Vagina (tissue), 2 donors: ENCODE measurements around the gene IGFL3.

Experiments
- CTCF ChIP-seq, 3 experiments: fragments of 450-650 bp in 2 of 3; fragments of 200-600 bp in 1 of 3; sonication (generic) in 1 of 3; IDR thresholded peaks; one replicate each; pipeline ENCODE4 v1.5.1; 2017 to 2019; ENCODE audit warnings: antibody characterized with exemption in 3 of 3, mild to moderate bottlenecking in 2 of 3, moderate library complexity in 2 of 3
- POLR2A ChIP-seq, 2 donors: fragments of 450-650 bp; IDR thresholded peaks; one replicate each; pipeline ENCODE4 v1.6.1; 2017; ENCODE audit warnings: antibody characterized with exemption in 2 of 2, mild to moderate bottlenecking in 2 of 2, moderate library complexity in 2 of 2
- POLR2AphosphoS5 ChIP-seq, 2 donors: sonication (generic); formaldehyde crosslinking; IDR thresholded peaks; one replicate each; pipeline ENCODE4 v1.9.0; 2017; ENCODE audit warnings: antibody characterized with exemption in 2 of 2, mild to moderate bottlenecking in 2 of 2, low read depth in 1 of 2; ENCODE audit not compliant: insufficient read depth in 1 of 2

DNA sequence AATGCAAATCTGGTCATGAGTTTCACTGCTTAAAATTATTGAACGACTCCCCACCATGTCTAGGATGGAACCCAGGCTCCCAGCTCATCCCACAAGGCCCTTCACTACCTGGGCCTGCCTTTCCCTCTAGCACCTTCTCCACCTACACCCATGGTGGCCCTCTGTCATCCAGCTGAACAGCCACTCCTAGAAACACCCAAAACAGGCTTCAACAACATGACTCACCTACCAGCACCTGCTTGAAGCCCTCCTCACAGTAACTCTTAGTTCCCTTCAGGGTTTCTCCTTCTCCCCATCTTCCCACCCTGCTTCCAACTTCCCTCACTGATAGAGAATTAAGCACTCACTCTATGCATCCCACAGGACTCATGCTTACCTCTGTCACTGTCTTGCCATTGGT, 16.9 kb upstream of the IGFL3 start:
- TF ChIP-seq POLR2AphosphoS5 (IDR thresholded peaks at IDR 0.05; ENCODE audit: insufficient read depth in 1 of 2, low read depth in 1 of 2) (no peak), CTCF (IDR thresholded peaks at IDR 0.05) (no peak), POLR2A (IDR thresholded peaks at IDR 0.05) (no peak)
